GM12891 (cell line): Measurements from ENCODE around the gene GPR18. TPM values are rescaled to one million over a fixed set of nuclear protein-coding genes. Genes with fewer than 3 reads are reported as not detected.

Experiments
- DNase-seq: peaks from one replicate; pipeline ENCODE4 v3.0.0; 2011; ENCODE audit warnings: low spot score; ENCODE audit not compliant: insufficient read length
- FAIRE-seq: peaks from 2 replicates; lab custom pipeline; 2011; peaks lifted over from hg19 to GRCh38; lab: Jason Lieb, UNC
- PAX5 ChIP-seq: IDR thresholded peaks from 2 replicates; pipeline ENCODE4 v1.6.1; 2011; ENCODE audit warnings: low read length, moderate library complexity, mild to moderate bottlenecking; ENCODE audit not compliant: insufficient read depth, severe bottlenecking
- POLR2A ChIP-seq: IDR thresholded peaks from 2 replicates; pipeline ENCODE4 v1.6.1; 2011; ENCODE audit warnings: low read depth, low read length, control low read depth
- POLR2AphosphoS5 ChIP-seq: IDR thresholded peaks from 2 replicates; pipeline ENCODE4 v1.6.1; 2011; ENCODE audit warnings: low read depth, low read length, control low read depth
- POU2F2 ChIP-seq: IDR thresholded peaks from 2 replicates; pipeline ENCODE4 v1.6.1; 2011; ENCODE audit warnings: low read depth, mild to moderate bottlenecking, control low read depth, low read length, moderate library complexity
- SPI1 ChIP-seq: IDR thresholded peaks from 2 replicates; pipeline ENCODE4 v1.6.1; 2011; ENCODE audit warnings: low read depth, low read length, control low read depth
- TAF1 ChIP-seq: IDR thresholded peaks from 2 replicates; pipeline ENCODE4 v1.6.1; 2011; ENCODE audit warnings: low read depth, low read length, control low read depth
- polyA plus RNA-seq: library from polyadenylated mRNA; unstranded; fragments of >200 nt; gene quantifications from one replicate; pipeline ENCODE4 v1.2.1, GENCODE V29; 2012; ENCODE audit warnings: low read depth, missing spikeins, inconsistent platforms; ENCODE audit not compliant: missing spikeins

Gene GPR18, protein sequence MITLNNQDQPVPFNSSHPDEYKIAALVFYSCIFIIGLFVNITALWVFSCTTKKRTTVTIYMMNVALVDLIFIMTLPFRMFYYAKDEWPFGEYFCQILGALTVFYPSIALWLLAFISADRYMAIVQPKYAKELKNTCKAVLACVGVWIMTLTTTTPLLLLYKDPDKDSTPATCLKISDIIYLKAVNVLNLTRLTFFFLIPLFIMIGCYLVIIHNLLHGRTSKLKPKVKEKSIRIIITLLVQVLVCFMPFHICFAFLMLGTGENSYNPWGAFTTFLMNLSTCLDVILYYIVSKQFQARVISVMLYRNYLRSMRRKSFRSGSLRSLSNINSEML
- polyA plus RNA-seq: 2.3 TPM

DNA sequence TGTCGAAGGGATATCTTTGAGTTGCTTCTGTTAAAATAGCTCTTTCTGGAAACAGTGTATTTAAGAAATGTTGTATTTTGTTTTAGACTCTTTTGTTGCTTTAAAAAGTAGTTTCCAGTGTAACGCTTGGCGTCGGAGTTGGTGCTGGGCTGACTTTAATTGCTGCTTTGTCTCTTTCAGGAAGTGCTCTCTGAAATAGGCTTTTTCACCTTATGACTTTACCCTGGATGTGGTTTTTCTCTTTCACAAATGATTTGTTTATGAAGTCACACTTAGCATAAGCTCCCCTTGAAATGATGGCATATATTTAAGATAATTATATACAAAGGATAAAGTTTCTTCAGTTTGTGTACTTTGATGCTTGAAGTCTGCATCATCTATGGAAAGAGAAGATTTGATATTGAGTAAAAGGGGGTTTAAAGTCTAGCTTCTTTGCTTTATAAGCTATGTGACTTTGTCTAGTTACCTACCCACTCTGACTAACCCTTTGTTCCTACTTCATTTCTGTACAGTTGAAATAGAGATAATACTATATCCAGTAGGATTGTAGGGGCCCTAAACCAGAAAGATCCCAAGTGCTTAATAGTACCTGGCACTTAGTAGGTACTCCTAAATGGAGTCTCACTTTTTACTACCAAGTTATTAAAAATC lies at the start of gene GPR18:
TSS of gene GPR18 (minus strand) at position 170 of the 651 bp plus-strand sequence. CDS start 2,507 bp downstream, outside the sequence.
- FAIRE-seq (peak; percentile 60), DNase-seq (no peak)
- peak; percentile 87 for TF ChIP-seq SPI1
- TF ChIP-seq PAX5: no peak
- TF ChIP-seq POU2F2: peak; percentile 62; the same call in 1 of the 2 replicates

- peak; percentile 93 for FAIRE-seq
- no peak for DNase-seq
- peak; percentile 51; the same call in 1 of the 2 replicates for TF ChIP-seq TAF1
- no peak for TF ChIP-seq POU2F2
Observed at GRCh38 chr13:99307648-99308339, 49.6 kb upstream of the GPR18 start.

DNA sequence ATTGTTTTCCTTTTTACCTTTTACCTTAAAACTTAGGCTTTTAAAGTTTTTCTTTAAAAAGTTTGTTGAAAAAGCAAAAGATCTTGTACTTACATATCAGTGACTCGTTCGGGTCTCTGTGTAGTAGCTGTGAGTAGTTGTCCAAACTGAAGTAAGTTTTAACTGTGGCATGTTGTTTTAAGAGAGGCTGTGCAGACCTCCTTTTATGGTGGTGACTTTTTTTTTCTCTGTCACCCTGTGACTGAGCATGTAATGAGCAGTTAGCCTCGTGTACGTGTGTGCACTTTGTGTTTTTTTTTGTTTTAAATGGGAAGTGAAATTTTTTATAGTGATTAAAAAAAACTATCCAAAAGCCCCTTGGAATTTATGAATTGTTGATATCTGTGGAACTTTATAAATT lies 49.1 kb upstream of the GPR18 start, which contains the start of gene GPR183:
TSS of gene GPR183 (minus strand) at position 153 of the 400 bp plus-strand sequence. CDS start 11,254 bp downstream, outside the sequence.
- no peak for DNase-seq
- FAIRE-seq: peak; percentile 86

DNA sequence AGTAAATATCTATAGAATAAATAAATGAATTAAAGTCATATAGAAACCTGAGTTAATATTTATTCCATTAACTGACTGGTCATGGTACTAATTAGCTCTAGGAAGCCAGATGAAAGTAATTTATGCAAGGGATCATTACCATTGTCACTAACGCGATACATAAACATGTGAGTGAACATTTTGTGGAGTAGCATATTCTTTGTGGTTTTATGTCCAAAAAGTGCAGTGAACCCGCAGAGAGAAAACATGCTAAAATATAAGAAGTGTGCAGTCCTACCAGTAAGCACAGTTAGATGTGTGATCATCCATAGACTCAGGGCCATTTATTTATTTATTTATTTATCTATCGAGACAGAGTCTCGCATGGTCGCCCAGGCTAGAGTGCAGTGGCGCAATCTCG lies 47.4 kb upstream of the GPR18 start:
- no peak for FAIRE-seq
- no peak for DNase-seq
- TF ChIP-seq TAF1 (no peak), POLR2AphosphoS5 (0 out of 2 replicates have a peak, but pooled peaks have one; percentile 12)

More for the DNA sequence above, 49.1 kb upstream of the GPR18 start, which contains the start of gene GPR183:
- TF ChIP-seq POLR2AphosphoS5 (peak; percentile 94), PAX5 (no peak), SPI1 (peak; percentile 55), POU2F2 (no peak), TAF1 (peak; percentile 86), POLR2A (peak; percentile 96)

- FAIRE-seq (no peak), DNase-seq (no peak)
- TF ChIP-seq SPI1: no peak
- TF ChIP-seq POLR2AphosphoS5: peak; percentile 17; the same call in 1 of the 2 replicates
Observed at GRCh38 chr13:99305158-99305557, 47.0 kb upstream of the GPR18 start.

DNA sequence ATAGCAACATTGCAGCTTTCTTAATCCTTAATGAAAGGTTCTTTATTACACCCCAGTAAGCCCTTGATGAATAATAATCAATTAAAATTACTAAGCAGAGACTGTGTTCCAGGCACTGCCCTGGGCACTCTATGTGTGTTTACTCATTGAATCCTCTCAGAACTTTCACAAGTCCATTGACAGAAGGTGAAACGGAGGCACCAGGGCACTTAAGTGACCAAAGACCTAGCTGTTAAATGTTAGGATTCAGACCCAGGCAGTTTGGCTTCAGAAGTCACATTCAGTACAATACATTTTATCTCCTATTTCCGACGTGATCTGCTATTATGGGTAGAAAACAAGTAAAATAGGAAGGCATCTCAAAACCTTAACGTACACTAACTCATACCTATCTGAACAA lies 46.4 kb upstream of the GPR18 start:
- FAIRE-seq (no peak), DNase-seq (no peak)
- no peak for TF ChIP-seq SPI1
- no peak for TF ChIP-seq POU2F2
- TF ChIP-seq PAX5: no peak
- no peak for TF ChIP-seq POLR2AphosphoS5
- no peak for TF ChIP-seq TAF1
- no peak for TF ChIP-seq POLR2A

DNA sequence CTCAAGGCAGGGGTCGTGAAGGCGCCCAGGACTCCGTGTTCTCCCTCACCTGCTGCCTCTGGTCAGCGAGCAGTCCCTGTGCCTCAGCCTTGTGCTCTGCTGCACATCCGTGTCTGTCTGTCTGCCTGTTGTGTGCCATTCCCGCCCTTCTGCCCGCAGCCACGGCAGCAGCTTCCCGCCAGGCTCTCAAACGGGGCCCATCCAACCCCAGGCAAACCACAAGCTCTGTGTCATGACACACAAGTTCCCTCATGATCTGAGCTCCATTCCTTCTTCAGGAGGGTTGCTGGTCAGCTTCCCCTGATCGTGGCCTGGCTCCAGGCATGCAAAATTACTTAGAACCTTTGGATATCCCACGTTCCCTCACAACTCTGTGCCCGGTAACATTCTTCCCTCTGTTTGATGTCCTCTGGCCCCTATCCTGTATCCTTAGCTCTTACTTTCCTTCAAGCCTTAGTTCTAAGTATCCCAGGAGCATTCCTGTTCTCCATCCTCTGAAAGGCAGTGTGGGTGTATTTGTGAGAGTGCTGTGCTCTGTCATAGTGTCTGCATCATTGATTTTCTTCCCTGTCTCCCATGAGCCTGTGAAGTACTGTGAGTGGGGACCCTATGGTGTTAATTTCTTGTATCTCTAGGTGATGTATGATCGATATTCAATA lies 45.8 kb upstream of the GPR18 start:
- TF ChIP-seq PAX5 (no peak), TAF1 (no peak), POU2F2 (peak; percentile 32; the same call in 1 of the 2 replicates), POLR2AphosphoS5 (peak; percentile 53; the same call in 1 of the 2 replicates), SPI1 (no peak), POLR2A (peak; percentile 41; the same call in 1 of the 2 replicates)

DNA sequence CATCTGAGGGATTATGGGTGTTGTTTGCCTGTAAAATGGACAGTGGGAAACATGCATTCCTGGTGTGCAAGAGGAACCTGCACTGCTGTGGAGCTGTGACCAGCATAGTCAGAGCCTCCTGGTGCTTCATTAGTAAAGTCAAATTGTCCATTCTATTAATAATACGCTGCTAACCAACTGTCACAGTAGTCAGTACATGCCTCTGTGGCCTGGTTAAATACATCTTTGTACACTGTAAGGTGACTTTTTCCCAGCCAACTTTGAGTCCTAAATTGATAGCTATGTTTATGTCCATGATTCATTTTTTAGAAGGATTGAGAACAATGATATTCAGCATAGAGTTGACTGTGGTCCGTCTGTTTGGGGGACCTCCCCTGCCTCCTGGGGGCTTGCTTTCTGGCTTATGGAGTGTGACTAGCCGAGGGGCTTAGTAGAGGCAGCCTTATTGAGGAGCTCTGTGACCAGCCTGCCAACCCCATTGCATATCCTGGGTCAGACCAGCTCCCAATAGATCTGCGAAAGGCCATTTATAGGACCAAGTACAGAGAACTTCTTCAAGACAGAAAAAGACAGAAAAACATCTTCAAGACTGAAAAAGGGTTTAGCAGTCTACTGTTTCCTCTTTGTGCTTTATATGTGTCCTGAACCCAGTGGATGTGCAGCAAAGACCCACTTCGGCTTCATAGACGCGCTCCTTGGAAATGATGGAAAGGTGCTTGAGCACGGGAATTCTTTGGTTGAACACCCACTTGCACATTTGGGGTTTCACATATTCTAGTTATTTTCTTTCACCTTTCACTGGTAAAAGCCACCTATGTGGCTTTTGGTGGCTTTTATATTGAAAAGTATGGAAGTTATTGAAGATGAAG lies 44.7 kb upstream of the GPR18 start:
- DNase-seq: no peak
- peak; percentile 44 for TF ChIP-seq POLR2AphosphoS5
- TF ChIP-seq POU2F2: no peak
- TF ChIP-seq TAF1: no peak
- TF ChIP-seq SPI1: no peak
- peak; percentile 68 for TF ChIP-seq POLR2A
- TF ChIP-seq PAX5: no peak
- peak; percentile 83 for FAIRE-seq

More for the DNA sequence above, 45.8 kb upstream of the GPR18 start:
- DNase-seq (no peak), FAIRE-seq (peak; percentile 78)

- FAIRE-seq (peak; percentile 80), DNase-seq (no peak)
- TF ChIP-seq PAX5 (no peak), POLR2AphosphoS5 (no peak), POLR2A (no peak), POU2F2 (no peak), TAF1 (no peak), SPI1 (no peak)
Observed at GRCh38 chr13:99301913-99302636, 43.9 kb upstream of the GPR18 start.
